COLO668 (cell line): Measurements from ENCODE around the gene LRRC43.
A peak's percentile ranks its signal among the peaks of the same experiment; 100 is the strongest.

Experiments used
- DNase-seq: peaks from one replicate; lab custom pipeline; 2025; ENCODE audit not compliant: unreplicated experiment; lab: John Stamatoyannopoulos, UW

LRRC43 gene

DNA sequence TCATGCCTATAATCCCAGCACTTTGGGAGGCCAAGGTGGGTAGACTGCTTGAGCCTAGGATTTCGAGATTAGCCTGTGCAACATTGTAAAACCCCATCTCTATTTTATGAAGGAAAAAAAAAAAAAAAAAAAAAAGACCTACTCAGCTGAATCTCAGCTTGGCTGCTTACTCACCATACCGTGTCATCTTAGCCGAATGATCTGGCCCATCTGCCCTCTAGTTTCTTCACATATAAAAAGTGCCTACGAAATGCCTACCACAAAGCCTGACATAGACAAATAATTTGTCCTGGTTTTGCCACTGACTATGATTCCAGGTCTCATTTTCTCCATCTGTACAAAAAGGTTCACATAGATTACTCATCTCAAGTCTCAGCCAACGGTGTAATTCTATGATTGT lies 32.8 kb downstream of the LRRC43 start:
- DNase-seq, result no peak

DNA sequence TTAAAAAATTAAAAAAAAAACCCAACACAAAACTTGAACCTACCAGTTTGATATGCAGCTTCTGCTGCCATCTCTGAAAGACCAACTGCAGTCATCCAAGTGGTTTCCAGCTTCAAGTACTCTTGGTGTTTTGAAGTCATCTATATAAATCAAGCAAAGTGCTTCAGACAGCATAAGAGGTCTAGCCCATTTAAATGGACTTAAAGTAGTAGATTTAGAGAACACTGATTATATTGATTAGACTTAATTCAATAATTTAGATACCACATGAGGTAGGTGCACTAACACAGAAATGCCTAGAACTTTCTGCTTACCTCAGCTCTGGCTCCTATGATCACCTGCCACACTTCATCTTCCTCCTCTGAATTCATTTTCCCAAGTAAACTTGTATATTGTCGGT lies 33.5 kb downstream of the LRRC43 start:
- DNase-seq, result no peak

DNA sequence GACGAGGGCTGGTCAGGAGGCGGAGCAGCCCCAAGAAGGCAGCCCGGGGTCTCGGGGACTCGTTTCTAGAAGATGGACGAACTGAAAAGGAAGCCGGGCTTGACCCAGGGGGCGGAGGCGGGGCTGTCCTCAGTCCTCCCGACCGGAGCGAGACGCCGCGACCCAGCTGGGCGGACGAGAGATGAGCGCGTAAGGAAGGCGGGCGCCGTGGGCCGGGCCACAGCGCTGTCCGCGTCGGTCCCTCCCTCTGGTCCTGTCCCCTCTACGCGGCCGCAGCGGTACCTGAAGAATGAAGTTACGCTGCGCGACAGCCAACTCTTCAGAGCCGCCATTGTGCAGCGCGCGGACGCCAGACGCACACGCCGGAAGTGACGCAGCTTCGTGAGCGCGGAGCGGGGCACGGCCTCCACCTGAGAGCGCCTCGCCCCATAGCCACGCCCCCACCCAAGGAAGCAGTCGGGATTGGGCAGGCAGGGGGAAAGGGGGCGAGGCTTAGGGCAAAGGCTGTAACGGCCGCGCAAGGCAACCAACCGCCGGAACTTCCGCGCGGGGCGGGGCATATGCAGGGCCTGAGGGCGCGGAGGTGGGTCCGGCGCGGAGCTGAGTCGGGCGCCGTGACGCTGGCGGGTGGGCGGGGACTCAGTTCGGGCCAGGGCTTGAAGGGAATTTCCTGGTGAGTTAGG lies 42.9 kb downstream of the LRRC43 start, which contains the start of gene DIABLO:
TSS of gene DIABLO (minus strand) at position 370 of the 683 bp plus-strand sequence. CDS start at position 332, 38 bp downstream.
- peak; percentile 100 for DNase-seq

DNA sequence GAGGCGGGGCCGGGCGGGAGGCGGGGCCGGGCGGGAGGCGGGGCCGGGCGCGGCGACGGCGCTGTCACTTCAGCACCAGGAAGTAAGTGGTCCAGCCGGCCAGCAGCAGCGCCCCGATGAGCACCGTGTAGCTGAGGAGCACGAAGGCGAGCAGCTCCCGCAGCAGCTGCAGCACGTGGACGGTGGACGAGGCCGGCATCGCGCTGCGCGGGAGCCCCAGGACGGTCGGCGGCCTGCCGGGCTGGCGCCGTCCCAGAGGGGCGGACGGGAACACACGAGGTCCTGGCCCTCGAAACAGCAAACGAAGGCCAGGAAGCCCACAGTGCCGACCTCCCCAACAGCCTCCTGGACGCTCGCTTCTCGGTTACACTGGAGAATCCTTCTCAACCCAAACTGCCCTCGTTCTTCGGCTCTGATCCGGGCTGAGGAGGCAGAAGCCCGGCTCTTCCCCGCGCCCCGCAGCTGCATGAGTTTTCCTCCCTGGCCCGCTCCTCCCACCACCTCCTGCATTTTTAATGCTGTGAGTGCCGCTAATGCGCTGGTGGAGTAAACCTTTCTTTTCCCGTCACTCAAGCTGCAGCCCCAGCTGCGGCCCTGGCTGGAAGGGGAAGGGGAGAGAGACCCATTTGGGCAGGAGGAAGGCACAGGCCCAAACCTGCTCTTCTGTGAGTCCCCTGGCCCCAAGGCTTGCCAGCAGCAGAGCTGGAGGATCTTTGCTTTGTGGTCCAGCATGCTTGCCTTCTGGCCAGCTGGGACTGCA lies 43.6 kb downstream of the LRRC43 start:
- DNase-seq, result peak; percentile 59

DNA sequence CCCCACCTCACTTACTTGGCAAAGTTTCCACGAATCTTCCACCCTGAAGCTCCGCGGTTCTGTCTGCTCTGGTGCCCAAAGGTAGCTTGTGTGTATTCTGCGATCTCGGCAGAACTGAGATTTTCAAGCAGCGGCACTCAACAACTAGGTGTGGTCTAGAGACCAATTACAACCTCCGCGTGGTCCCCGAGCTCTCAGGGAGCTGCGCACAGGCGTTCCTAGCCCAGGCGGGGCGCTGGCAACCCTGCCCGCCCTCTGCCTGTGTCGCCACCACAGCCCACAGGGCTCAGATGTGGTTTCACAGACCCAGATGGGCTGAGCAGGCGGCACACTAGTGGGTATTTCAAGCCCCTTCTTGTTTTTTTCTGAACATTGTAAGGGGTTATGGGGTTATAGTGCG lies 44.4 kb downstream of the LRRC43 start:
- DNase-seq, result no peak

DNA sequence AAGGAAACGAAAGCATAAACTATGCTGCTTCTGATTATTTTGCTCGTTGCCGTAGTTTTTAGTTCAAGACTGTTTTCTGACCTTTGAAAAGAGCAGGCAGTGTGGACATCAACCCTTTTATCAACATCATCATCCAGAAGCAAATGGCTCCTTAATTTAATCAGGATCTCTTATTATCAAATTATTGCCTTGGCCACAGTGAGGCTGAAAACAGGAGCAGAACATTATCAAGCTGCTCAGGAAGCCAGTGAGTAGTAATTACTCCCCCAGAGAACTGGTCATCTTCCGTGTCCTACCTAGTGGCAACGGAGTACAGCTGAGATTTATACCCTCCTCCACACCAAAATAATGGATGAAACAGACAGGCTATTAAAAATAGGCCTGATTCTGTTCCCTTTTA lies 45.2 kb downstream of the LRRC43 start:
- DNase-seq, result no peak

DNA sequence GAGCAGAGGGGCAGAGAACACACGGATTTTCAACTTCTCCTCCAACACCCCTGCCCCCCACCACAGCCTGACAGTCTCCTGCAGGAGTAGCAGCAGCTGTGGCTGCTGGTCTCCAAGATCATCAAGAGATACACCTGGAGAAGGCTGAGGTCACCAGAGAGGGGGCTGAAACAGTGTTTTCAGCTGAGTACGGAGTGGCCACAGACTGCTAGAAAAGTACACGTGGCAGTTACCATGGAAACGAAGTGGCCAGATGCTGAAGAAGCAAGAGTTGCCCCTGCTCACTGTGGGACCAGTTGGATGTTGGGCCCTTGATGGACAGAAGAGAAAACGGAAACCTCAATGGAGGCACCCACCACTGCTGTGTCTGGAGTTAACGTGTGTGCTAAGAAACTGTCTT lies 47.9 kb downstream of the LRRC43 start:
- DNase-seq, result no peak

DNA sequence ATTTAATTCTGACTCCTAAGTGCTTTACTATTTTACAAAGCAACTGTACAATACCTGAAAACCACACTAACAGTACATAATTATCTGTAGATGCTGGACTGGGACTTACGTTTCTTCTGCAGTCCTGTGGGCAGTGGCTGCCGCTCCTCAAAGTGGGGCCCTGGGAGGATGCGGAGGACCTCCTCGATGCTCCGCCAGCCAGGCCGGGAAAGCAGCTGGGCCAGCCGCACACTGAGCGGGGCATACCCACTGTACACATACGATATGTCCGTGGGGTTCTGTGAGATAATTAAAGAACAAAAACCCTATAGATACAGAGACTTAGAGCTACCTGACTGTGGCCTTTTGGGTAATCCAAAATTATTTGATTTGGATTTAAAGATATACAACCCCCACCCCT lies 49.8 kb downstream of the LRRC43 start:
- DNase-seq, result no peak

DNA sequence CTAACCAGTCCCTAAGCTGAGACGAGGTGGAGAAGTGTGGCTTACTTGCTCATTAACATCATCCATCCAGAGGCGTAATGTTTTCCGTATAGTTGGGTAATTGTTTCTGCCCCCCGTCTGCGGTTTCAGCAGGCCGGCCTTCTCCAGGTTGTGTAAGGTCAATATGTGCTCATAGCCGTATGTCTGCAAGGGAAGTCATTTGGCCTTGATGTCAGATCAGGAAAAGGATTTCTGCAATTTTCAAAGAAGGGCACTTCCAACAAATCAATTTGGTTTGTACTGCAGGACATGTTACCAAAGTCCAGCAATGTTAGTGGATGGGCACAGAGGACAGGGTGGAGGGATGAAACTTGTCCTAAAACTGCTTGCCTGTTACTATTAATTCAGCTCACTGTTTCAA lies 52.8 kb downstream of the LRRC43 start:
- DNase-seq, result no peak

DNA sequence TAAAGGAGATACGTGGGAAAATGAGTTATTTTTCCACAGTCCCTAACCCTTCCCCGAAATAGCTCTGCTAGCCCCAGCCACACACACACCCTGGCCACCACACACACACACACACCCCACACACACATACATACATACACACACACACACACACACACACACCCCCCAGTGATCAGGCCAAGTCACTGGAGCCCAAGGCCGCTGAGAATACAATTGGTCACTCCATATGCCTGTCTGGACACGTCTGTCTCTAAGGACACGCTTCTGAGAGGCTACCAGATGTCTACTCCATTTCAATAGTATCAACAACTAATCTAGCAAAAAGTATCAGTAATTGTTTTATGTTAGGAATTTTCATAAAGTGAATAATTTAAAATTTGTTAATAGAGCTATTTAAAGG lies 55.9 kb downstream of the LRRC43 start:
- DNase-seq, result peak; percentile 25

DNA sequence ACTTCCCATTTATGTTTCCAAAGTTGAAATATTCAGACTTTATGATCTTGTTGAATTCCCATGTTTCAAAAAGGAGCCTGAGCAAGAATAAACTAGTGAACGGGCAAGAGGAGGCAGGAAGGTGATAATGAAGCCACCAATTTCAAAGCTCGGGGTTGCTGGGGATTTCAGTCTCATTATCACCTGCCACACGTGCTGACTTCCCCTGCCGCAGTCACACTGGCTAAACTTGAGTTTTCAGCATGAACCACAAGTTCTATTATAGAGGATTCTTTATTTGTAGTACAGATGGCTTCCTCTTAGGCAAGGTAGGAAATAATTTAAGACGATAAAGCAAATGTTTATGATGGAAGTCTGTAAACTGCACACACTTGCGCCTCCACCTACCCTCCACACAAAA lies 61.0 kb downstream of the LRRC43 start:
- DNase-seq, result no peak

DNA sequence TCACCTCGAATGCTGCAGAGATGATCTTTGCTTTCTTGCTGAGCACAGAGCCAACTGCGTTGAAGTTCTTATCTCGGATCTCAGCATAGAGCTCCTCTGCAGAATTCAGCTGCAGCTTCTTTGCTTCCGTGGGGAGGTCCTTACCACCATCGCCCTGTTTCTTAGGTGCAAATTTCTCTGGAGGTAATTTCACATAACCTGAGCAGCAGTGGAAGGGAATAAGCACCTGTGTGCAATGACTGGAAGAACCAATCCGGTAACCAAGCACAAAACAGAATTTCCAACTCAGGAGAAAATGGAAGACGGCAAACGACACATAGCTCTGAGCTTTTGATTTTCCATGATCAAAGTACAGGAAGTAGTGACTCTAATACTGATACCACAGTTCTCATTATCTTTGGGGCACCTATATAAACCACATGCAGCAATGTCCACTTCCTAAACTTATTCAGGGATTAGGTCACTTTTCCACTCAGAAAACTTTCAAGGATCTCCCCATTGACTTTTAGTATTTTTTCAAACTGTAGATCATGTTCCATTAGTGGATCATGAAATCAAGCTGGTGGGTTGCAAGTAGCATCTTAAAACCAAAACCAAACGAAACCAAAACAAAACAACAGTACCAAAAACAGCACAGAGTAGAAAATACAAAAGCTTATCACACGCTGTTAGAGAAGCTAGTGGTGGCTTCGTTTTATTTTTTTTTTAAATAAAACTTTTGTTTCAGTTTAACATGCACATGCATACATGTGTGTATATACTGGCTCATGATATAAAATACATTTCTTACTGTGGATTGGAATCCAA lies 61.8 kb downstream of the LRRC43 start:
- DNase-seq, result no peak

DNA sequence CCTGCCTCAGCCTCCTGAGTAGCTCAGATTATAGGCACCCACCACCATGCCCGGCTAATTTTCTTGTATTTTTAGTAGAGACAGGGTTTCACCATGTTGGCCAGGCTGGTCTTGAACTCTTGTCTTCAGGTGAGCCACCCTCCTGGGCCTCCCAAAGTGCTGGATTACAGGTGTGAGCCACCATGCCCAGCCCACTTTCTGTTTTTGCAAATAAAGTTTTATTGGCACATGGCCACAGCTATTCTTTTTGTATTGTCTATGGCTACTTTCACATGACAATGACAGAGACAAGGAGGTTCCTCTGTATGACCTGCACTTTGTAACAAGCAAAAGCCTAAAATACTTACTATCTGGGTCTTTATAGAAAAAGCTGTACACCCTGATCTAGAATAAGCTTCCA lies 62.6 kb downstream of the LRRC43 start:
- no peak for DNase-seq

DNA sequence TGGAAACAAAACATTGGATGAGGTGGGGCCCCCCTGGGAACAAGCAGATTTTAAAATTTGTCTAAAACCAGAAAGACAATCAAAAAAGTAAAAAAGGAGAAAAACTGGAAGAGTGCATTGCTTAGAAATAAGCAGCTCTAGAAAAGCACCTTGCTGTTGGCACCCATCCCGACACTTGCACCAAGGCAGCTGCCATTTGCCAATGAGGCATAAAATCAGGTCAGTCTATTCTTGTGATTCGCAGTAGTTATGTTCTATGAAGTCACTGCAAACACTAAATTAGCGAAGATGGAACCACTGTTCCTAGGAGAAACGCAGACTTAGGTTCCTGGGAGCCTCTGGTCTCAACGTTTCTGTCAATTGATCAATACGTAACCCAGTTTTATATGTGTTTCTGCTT lies 67.1 kb downstream of the LRRC43 start:
- DNase-seq, result no peak

DNA sequence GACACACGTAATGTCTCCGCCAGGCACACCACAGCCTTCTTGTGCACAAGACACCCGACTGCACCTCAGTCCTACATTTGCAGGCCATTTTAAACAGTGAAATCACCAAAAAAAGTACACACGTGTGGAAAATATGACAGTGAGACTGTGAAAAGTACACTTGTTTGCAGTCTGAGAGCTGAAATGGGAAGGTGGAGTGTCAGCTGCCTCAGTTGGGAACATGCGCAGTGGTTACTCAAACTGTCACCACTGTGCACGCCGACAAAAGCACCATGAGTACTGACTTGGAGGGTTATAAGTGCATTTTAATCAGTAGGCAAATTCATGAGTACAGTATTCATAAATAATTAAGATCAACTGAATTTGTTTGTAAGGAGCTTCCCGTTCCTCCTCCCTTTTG lies 67.6 kb downstream of the LRRC43 start:
- no peak for DNase-seq
